ENCODE data around the gene ASRGL1.

The ASRGL1 gene

DNA sequence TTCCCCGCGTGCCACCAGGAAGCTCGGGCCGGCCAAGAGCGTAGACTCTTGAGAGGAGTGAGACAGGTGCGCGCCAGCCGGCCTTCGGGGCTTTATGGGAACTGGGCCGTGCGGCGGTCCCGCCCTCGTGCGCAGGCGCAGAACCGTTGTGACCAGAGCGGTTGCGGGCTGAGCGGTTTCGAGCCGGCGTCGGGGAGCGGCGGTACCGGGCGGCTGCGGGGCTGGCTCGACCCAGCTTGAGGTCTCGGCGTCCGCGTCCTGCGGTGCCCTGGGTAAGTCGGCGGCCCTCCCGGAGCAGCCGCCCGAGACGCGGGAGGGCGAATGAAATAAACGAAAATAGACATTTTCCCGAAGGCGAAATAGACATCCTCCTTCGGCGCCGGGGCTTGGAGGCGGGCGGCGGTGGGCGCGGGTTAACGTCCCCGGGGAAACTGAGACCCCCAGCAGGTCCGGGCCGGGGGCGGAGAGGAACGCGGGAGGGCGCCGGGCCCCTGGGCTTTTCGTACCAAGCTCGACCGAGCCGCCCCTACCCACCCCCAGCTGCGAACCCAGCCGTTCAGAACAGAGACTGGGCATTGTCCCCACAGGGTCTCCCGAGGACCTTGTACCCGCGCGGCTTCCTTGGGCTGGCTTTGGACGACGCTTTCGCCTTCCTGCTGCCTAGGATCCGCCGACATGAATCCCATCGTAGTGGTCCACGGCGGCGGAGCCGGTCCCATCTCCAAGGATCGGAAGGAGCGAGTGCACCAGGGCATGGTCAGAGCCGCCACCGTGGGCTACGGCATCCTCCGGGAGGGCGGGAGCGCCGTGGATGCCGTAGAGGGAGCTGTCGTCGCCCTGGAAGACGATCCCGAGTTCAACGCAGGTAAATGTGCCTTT is at the start of gene ASRGL1:
Gene ASRGL1, plus strand, starts transcription at position 146 of the 879 bp plus-strand sequence. Its CDS starts 530 bp downstream, at position 676.
- TF ChIP-seq, protein P1, sequence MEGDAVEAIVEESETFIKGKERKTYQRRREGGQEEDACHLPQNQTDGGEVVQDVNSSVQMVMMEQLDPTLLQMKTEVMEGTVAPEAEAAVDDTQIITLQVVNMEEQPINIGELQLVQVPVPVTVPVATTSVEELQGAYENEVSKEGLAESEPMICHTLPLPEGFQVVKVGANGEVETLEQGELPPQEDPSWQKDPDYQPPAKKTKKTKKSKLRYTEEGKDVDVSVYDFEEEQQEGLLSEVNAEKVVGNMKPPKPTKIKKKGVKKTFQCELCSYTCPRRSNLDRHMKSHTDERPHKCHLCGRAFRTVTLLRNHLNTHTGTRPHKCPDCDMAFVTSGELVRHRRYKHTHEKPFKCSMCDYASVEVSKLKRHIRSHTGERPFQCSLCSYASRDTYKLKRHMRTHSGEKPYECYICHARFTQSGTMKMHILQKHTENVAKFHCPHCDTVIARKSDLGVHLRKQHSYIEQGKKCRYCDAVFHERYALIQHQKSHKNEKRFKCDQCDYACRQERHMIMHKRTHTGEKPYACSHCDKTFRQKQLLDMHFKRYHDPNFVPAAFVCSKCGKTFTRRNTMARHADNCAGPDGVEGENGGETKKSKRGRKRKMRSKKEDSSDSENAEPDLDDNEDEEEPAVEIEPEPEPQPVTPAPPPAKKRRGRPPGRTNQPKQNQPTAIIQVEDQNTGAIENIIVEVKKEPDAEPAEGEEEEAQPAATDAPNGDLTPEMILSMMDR (IDR thresholded peaks at IDR 0.05; ENCODE audit: poor library complexity, severe bottlenecking), result no peak
- H3K9me3 ChIP-seq (ENCODE audit: severe bottlenecking), result no peaks in the 10 kb centered on the region
- H3K27ac ChIP-seq (ENCODE audit: poor library complexity, severe bottlenecking), result no peak within 1 kb of the TSS
- DNase-seq (ENCODE audit: low spot score), result peak; percentile 72
- H3K27me3 ChIP-seq (ENCODE audit: insufficient read depth, poor library complexity, severe bottlenecking), result peaks cover 12% of the 10 kb centered on the region
- H3K36me3 ChIP-seq (ENCODE audit: low read depth), result no peaks in the 10 kb centered on the region
- no peaks in the 10 kb centered on the region for H3K4me1 ChIP-seq (ENCODE audit: insufficient read depth, poor library complexity, severe bottlenecking)
- ATAC-seq (ENCODE audit: low read depth), result peak; percentile 85
- peak within 1 kb of the TSS; percentile 44 for H3K4me3 ChIP-seq (ENCODE audit: severe bottlenecking)

DNA sequence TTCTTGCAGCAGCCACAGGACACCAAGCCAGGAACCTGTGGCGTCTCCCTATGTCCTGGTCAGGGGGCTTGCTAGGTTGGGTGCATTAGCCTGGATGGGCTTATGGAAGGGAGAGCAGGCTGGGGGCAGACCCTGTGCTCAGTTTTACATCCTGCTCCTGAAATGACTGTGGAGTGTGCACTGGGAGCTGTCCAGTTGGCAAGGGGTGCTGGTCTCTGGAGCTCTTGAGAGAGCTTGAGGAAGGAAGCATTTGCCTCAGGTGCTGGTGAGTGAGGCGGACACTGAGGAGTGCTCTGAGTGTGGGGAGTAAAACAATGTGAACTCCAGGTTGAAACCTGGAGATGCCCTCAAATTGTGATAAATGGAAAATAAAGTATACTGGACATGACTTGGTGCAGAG is 41.7 kb upstream of the ASRGL1 start:
- Histone ChIP-seq H3K27ac (ENCODE audit: poor library complexity, severe bottlenecking) (no peak overlapping the region), H3K4me3 (ENCODE audit: severe bottlenecking) (no peak overlapping the region), H3K36me3 (ENCODE audit: low read depth) (no peaks in the 10 kb centered on the region), H3K27me3 (ENCODE audit: insufficient read depth, poor library complexity, severe bottlenecking) (peaks cover 3% of the 10 kb centered on the region), H3K9me3 (ENCODE audit: severe bottlenecking) (no peaks in the 10 kb centered on the region), H3K4me1 (ENCODE audit: insufficient read depth, poor library complexity, severe bottlenecking) (no peaks in the 10 kb centered on the region)
- ATAC-seq (ENCODE audit: low read depth) (peak; percentile 62; the same call in 2 of the 3 replicates), DNase-seq (ENCODE audit: low spot score) (no peak)
- TF ChIP-seq, protein P1 (IDR thresholded peaks at IDR 0.05; ENCODE audit: poor library complexity, severe bottlenecking), result no peak

DNA sequence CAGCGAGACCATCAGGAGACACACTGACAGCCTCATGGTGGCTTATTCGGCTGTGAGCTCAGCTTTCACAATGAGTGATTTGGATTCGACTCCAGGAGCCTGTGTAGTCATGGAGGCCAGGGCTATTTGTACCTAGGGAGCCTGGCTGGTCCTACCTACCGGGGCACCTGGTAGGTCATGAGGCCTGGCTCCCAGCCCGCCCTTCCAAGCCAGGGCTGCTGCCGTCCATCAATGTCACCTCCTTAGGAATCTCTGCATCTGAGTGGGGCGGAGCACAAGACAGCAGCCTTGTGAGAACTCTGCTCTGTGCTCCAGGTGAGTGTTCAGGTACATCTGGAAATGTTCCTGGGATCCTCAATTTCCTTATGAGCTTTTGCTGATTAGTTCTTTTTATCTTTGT is 38.3 kb upstream of the ASRGL1 start, which contains the start of gene SCGB1D4:
Gene SCGB1D4, minus strand, starts transcription at position 101 of the 400 bp plus-strand sequence. Its CDS starts 65 bp downstream, at position 36.
- TF ChIP-seq, protein P1 (IDR thresholded peaks at IDR 0.05; ENCODE audit: poor library complexity, severe bottlenecking), result no peak
- Histone ChIP-seq H3K36me3 (ENCODE audit: low read depth) (no peaks in the 10 kb centered on the region), H3K4me3 (ENCODE audit: severe bottlenecking) (no peak within 1 kb of the TSS), H3K27ac (ENCODE audit: poor library complexity, severe bottlenecking) (no peak within 1 kb of the TSS), H3K4me1 (ENCODE audit: insufficient read depth, poor library complexity, severe bottlenecking) (no peaks in the 10 kb centered on the region), H3K27me3 (ENCODE audit: insufficient read depth, poor library complexity, severe bottlenecking) (peaks cover 11% of the 10 kb centered on the region), H3K9me3 (ENCODE audit: severe bottlenecking) (no peaks in the 10 kb centered on the region)
- no peak for DNase-seq (ENCODE audit: low spot score)
- ATAC-seq (ENCODE audit: low read depth), result no peak

DNA sequence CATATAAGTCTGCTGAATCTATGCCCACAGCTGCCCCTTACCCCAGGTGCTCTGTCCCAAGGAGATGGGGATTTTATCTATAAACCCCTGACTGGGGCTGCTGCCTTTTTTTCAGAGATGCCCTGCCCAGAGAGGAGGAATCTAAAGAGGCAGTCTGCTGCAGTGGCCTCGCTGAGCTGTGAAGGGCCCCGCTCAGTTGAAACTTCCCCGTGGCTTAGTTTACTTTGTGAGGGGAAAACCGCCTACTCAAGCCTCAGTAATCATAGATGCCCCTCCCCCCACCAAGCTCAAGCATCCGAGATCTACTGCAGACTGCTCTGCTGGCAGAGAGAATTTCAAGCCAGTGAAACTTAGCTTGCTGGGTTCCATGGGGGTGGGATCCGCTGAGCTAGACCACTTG is 31.0 kb upstream of the ASRGL1 start:
- Histone ChIP-seq H3K4me1 (ENCODE audit: insufficient read depth, poor library complexity, severe bottlenecking) (no peaks in the 10 kb centered on the region), H3K27ac (ENCODE audit: poor library complexity, severe bottlenecking) (no peak overlapping the region), H3K36me3 (ENCODE audit: low read depth) (no peaks in the 10 kb centered on the region), H3K27me3 (ENCODE audit: insufficient read depth, poor library complexity, severe bottlenecking) (peaks cover 12% of the 10 kb centered on the region), H3K4me3 (ENCODE audit: severe bottlenecking) (no peak overlapping the region), H3K9me3 (ENCODE audit: severe bottlenecking) (peaks cover 4% of the 10 kb centered on the region)
- TF ChIP-seq, protein P1 (IDR thresholded peaks at IDR 0.05; ENCODE audit: poor library complexity, severe bottlenecking), result no peak
- DNase-seq (ENCODE audit: low spot score) (no peak), ATAC-seq (ENCODE audit: low read depth) (no peak)

DNA sequence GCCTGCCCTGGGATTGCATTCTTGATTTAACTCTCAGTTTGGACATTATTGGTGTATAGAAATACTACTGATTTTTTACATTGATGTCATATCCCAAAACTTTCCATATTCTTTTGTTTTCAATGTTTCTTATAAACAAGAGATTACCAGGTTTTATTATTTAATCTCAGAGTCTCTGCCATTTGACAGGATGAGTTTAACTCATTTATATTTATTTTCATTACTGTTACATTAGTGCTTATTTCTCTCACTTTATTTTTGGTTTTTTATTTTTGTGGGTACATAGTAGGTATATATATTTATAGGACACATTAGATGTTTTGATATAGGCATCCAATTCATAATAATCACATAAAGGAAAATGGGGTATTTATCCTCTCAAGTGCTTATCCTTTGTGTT is 29.3 kb upstream of the ASRGL1 start:
- Histone ChIP-seq H3K27ac (ENCODE audit: poor library complexity, severe bottlenecking) (no peak overlapping the region), H3K4me3 (ENCODE audit: severe bottlenecking) (no peak overlapping the region), H3K27me3 (ENCODE audit: insufficient read depth, poor library complexity, severe bottlenecking) (peaks cover 12% of the 10 kb centered on the region), H3K9me3 (ENCODE audit: severe bottlenecking) (peaks cover 4% of the 10 kb centered on the region), H3K36me3 (ENCODE audit: low read depth) (no peaks in the 10 kb centered on the region), H3K4me1 (ENCODE audit: insufficient read depth, poor library complexity, severe bottlenecking) (no peaks in the 10 kb centered on the region)
- ATAC-seq (ENCODE audit: low read depth), result no peak
- TF ChIP-seq, protein P1 (IDR thresholded peaks at IDR 0.05; ENCODE audit: poor library complexity, severe bottlenecking), result no peak
- DNase-seq (ENCODE audit: low spot score), result no peak
